GM21825 (cell line): ENCODE measurements around the gene GRIA1.
"Not testable (repeated sequence)": the region's sequence is repeated elsewhere in the genome, so short reads cannot be mapped to it uniquely, and the experiment has no call there.

Experiments used
- ATAC-seq: cut with Tn5 transposase; IDR thresholded peaks from one replicate; pipeline ENCODE4 v1.9.1; 2021; ENCODE audit warnings: mild to moderate bottlenecking, moderate library complexity; ENCODE audit not compliant: unreplicated experiment

GRIA1 gene

GRCh38 chr5:153816870-153817269 lies 326.4 kb downstream of the GRIA1 start:
- ATAC-seq: no peak

- no peak for ATAC-seq
Measured at GRCh38 chr5:153818626-153819025, 328.2 kb downstream of the GRIA1 start.

GRCh38 chr5:153823036-153823435 lies 332.6 kb downstream of the GRIA1 start:
- ATAC-seq: no peak

- no peak for ATAC-seq
Measured at GRCh38 chr5:153824909-153825308, 334.4 kb downstream of the GRIA1 start.

- ATAC-seq: no peak
Measured at GRCh38 chr5:153827397-153827796, 336.9 kb downstream of the GRIA1 start.

- no peak for ATAC-seq
Measured at GRCh38 chr5:153829510-153830065, 339.1 kb downstream of the GRIA1 start.

GRCh38 chr5:153831973-153832372 lies 341.5 kb downstream of the GRIA1 start:
- ATAC-seq: peak; percentile 57

GRCh38 chr5:153835891-153836515 lies 345.5 kb downstream of the GRIA1 start:
- ATAC-seq: no peak

GRCh38 chr5:153849303-153850113 lies 359.0 kb downstream of the GRIA1 start:
- ATAC-seq: not testable (repeated sequence)

- ATAC-seq: no peak
Measured at GRCh38 chr5:153860195-153860886, 369.9 kb downstream of the GRIA1 start.

- not testable (repeated sequence) for ATAC-seq
Measured at GRCh38 chr5:153862906-153863305, 372.4 kb downstream of the GRIA1 start.
